Posterior vena cava (tissue), 2 donors: ENCODE results near the gene TAF8. TPM values are rescaled to one million over a fixed set of nuclear protein-coding genes. Genes with fewer than 3 reads are reported as not detected.
"Not testable (repeated sequence)": the region's sequence is repeated elsewhere in the genome, so short reads cannot be mapped to it uniquely, and the experiment has no call there.

Experiments
- DNase-seq: peaks from one replicate; pipeline ENCODE4 v3.0.0-alpha.2; 2020; ENCODE audit warnings: low spot score
- intact Hi-C, 2 donors: fragments of 100-400 bp; cut with DNase I; formaldehyde crosslinking; loops; one replicate each; pipeline versions ENCODE4 v1.14.1 to v1.14.2; 2022 to 2023
- long read RNA-seq, 2 donors: library from polyadenylated mRNA; unstranded; transcript quantifications; one replicate each; pipeline ENCODE4 v2.0.0, GENCODE V29; 2020 to 2021
- total RNA-seq, 2 donors: library from RNA; stranded (reverse); fragmentation: NEBNext Ultra II Directional; extraction: Animal tissue kit (Norgen Biotek cat#: 25700); gene quantifications; one replicate each; pipeline ENCODE4 v1.2.1, GENCODE V29; 2021
- donor health status: DM: yes; HTN: yes; CAD: no.
- donor health status: DM: yes; HTN: yes; CAD: no.

The TAF8 gene
- 10 to 100 TPM; 16.6 to 18.6 TPM for total RNA-seq
- long read RNA-seq, donor 1, partial matches to known transcripts: 0 of 4 reads
- long read RNA-seq, donor 1, other reads (novel, unspliced or antisense): 3 of 4 reads
- long read RNA-seq, donor 2, partial matches to known transcripts: 0 of 2 reads
- long read RNA-seq, donor 2, other reads (novel, unspliced or antisense): 2 of 2 reads

- DNase-seq: peak; percentile 97
- intact Hi-C loops: no loop called here
These were observed at the start of gene TAF8 for GRCh38 chr6:42050297-42051267. Gene TAF8, plus strand, starts transcription at chr6:42050524. Its CDS starts 18 bp downstream, at chr6:42050542.

- peak; percentile 46 for DNase-seq
- intact Hi-C loops: no loop called here
These were observed 48.8 kb upstream of the TAF8 start for GRCh38 chr6:42001506-42001905.

- intact Hi-C loops: not testable (repeated sequence)
- DNase-seq: peak; percentile 1
These were observed 46.7 kb upstream of the TAF8 start for GRCh38 chr6:42003658-42004057.

GRCh38 chr6:42007286-42008137, 42.8 kb upstream of the TAF8 start:
- DNase-seq: peak; percentile 35
- intact Hi-C loops: no loop called here

GRCh38 chr6:42008138-42008528, 42.2 kb upstream of the TAF8 start:
- DNase-seq, intact Hi-C loops: not testable (repeated sequence)

GRCh38 chr6:42009844-42010184, 40.5 kb upstream of the TAF8 start:
- DNase-seq: no peak
- intact Hi-C loops: no loop called here

- intact Hi-C loops: no loop called here
- peak; percentile 52 for DNase-seq
These were observed 40.0 kb upstream of the TAF8 start for GRCh38 chr6:42010185-42010891.

- intact Hi-C loops: no loop called here
- DNase-seq: no peak
These were observed 39.4 kb upstream of the TAF8 start for GRCh38 chr6:42010909-42011308.

- intact Hi-C loops: no loop called here
- DNase-seq: peak; percentile 13
These were observed 37.7 kb upstream of the TAF8 start for GRCh38 chr6:42012501-42013133.

- DNase-seq: no peak
- intact Hi-C loops: no loop called here
These were observed 37.2 kb upstream of the TAF8 start for GRCh38 chr6:42013134-42013516.

GRCh38 chr6:42017021-42017643, 33.2 kb upstream of the TAF8 start:
- DNase-seq: peak; percentile 10
- intact Hi-C loops: no loop called here

GRCh38 chr6:42020967-42021366, 29.4 kb upstream of the TAF8 start:
- no peak for DNase-seq
- intact Hi-C loops: no loop called here

- no peak for DNase-seq
- intact Hi-C loops: no loop called here
These were observed 28.2 kb upstream of the TAF8 start for GRCh38 chr6:42021847-42022754.

GRCh38 chr6:42022755-42023384, 27.5 kb upstream of the TAF8 start:
- intact Hi-C loops: no loop called here
- no peak for DNase-seq

GRCh38 chr6:42025066-42025844, 25.1 kb upstream of the TAF8 start:
- no peak for DNase-seq
- intact Hi-C loops: no loop called here

- intact Hi-C loops: no loop called here
- peak; percentile 5 for DNase-seq
These were observed 24.5 kb upstream of the TAF8 start for GRCh38 chr6:42025845-42026243.
